Type B pancreatic cell (in vitro differentiated cells): ENCODE data around the gene MOB2. TPM values are rescaled to one million over a fixed set of nuclear protein-coding genes. Genes with fewer than 3 reads are reported as not detected.
"Not testable (repeated sequence)": the region's sequence is repeated elsewhere in the genome, so short reads cannot be mapped to it uniquely, and the experiment has no call there.

ENCODE experiments used
- DNase-seq: peaks from one replicate; pipeline ENCODE4 v3.0.0; 2021; ENCODE audit warnings: mixed read lengths; ENCODE audit not compliant: unreplicated experiment; ENCODE audit errors: extremely low spot score
- H3K27ac Mint-ChIP-seq: 2 replicates; pipeline ENCODE4 v1.8.0; 2021; ENCODE audit warnings: mild to moderate bottlenecking, mixed read lengths
- H3K27me3 Mint-ChIP-seq: 2 replicates; pipeline ENCODE4 v1.8.0; 2021; ENCODE audit warnings: mixed read lengths
- H3K36me3 Mint-ChIP-seq: 2 replicates; pipeline ENCODE4 v1.8.0; 2021; ENCODE audit warnings: mixed read lengths
- H3K4me1 Mint-ChIP-seq: one replicate; pipeline ENCODE4 v1.8.0; 2021; ENCODE audit warnings: mixed read lengths; ENCODE audit not compliant: unreplicated experiment
- H3K4me3 Mint-ChIP-seq: 2 replicates; pipeline ENCODE4 v1.8.0; 2021; ENCODE audit warnings: mild to moderate bottlenecking, mixed read lengths
- H3K9me3 Mint-ChIP-seq: 2 replicates; pipeline ENCODE4 v1.8.0; 2021; ENCODE audit warnings: mixed read lengths
- CTCF ChIP-seq: fragments of 200-600 bp; sonication (generic); conservative IDR thresholded peaks from 2 replicates; pipeline ENCODE4 v1.5.0; 2021; ENCODE audit warnings: antibody characterized with exemption, mild to moderate bottlenecking
- total RNA-seq: library from RNA; stranded (reverse); gene quantifications from 2 replicates; pipeline ENCODE4 v1.2.1, GENCODE V29; 2021; ENCODE audit warnings: low replicate concordance

The MOB2 gene
- total RNA-seq, 1 donor from 2014 or later = 39.6 TPM

GRCh38 chr11:1438967-1439330 is 47.6 kb downstream of the MOB2 start:
- no peaks in the 10 kb centered on the region for H3K4me1 Mint-ChIP-seq

GRCh38 chr11:1438261-1438966 is 48.2 kb downstream of the MOB2 start:
- Mint-ChIP-seq H3K4me3 (no peak overlapping the region), H3K4me1 (no peaks in the 10 kb centered on the region), H3K27me3 (no peaks in the 10 kb centered on the region), H3K27ac (no peak overlapping the region), H3K9me3 (no peaks in the 10 kb centered on the region), H3K36me3 (no peaks in the 10 kb centered on the region)
- no peak for DNase-seq
- no peak for TF ChIP-seq CTCF

More at GRCh38 chr11:1438967-1439330, 47.6 kb downstream of the MOB2 start:
- no peak overlapping the region for H3K27ac Mint-ChIP-seq
- H3K4me3 Mint-ChIP-seq = no peak overlapping the region
- H3K9me3 Mint-ChIP-seq = no peaks in the 10 kb centered on the region
- no peak for DNase-seq
- H3K36me3 Mint-ChIP-seq = no peaks in the 10 kb centered on the region
- H3K27me3 Mint-ChIP-seq = no peaks in the 10 kb centered on the region
- TF ChIP-seq CTCF = no peak

- no peak overlapping the region for H3K4me3 Mint-ChIP-seq
- no peaks in the 10 kb centered on the region for H3K36me3 Mint-ChIP-seq
- DNase-seq = no peak
- no peak for TF ChIP-seq CTCF
- no peaks in the 10 kb centered on the region for H3K27me3 Mint-ChIP-seq
- no peaks in the 10 kb centered on the region for H3K4me1 Mint-ChIP-seq
- no peak overlapping the region for H3K27ac Mint-ChIP-seq
- H3K9me3 Mint-ChIP-seq = no peaks in the 10 kb centered on the region
Observed at GRCh38 chr11:1437500-1437899, 49.1 kb downstream of the MOB2 start.

GRCh38 chr11:1436468-1437039 is 50.0 kb downstream of the MOB2 start:
- H3K27ac Mint-ChIP-seq = no peak overlapping the region
- no peaks in the 10 kb centered on the region for H3K4me1 Mint-ChIP-seq
- no peaks in the 10 kb centered on the region for H3K9me3 Mint-ChIP-seq
- no peak overlapping the region for H3K4me3 Mint-ChIP-seq
- no peaks in the 10 kb centered on the region for H3K27me3 Mint-ChIP-seq
- no peak for TF ChIP-seq CTCF
- DNase-seq = no peak
- H3K36me3 Mint-ChIP-seq = no peaks in the 10 kb centered on the region

GRCh38 chr11:1435820-1436467 is 50.6 kb downstream of the MOB2 start:
- no peaks in the 10 kb centered on the region for H3K4me1 Mint-ChIP-seq
- H3K4me3 Mint-ChIP-seq = no peak overlapping the region
- TF ChIP-seq CTCF = no peak
- DNase-seq = no peak
- H3K27me3 Mint-ChIP-seq = no peaks in the 10 kb centered on the region
- no peaks in the 10 kb centered on the region for H3K36me3 Mint-ChIP-seq
- H3K9me3 Mint-ChIP-seq = no peaks in the 10 kb centered on the region
- no peak overlapping the region for H3K27ac Mint-ChIP-seq

- H3K27ac Mint-ChIP-seq, DNase-seq, H3K4me1 Mint-ChIP-seq, H3K27me3 Mint-ChIP-seq, H3K4me3 Mint-ChIP-seq, H3K9me3 Mint-ChIP-seq, H3K36me3 Mint-ChIP-seq: not testable (repeated sequence)
Observed at GRCh38 chr11:1435479-1435819, 51.1 kb downstream of the MOB2 start.
